Mesenchymal stem cell (in vitro differentiated cells and primary cell): ENCODE measurements around the gene GNAT3.
A peak's percentile ranks its signal among the peaks of the same experiment; 100 is the strongest.

Source experiments
- DNase-seq: peaks from one replicate; pipeline ENCODE4 v3.0.0-alpha.2; 2013
- H2AFZ ChIP-seq: one replicate; pipeline ENCODE4 v1.6.1; 2013; ENCODE audit warnings: low read depth, mild to moderate bottlenecking, control low read depth, inconsistent platforms, low read length, moderate library complexity
- H2AK5ac ChIP-seq: 2 replicates; pipeline ENCODE4 v1.6.1; 2013; ENCODE audit warnings: low read length, moderate library complexity, mild to moderate bottlenecking, inconsistent platforms; ENCODE audit not compliant: severe bottlenecking
- H2BK120ac ChIP-seq: one replicate; pipeline ENCODE4 v1.6.1; 2013; ENCODE audit warnings: low read depth, mild to moderate bottlenecking, inconsistent platforms, low read length, moderate library complexity
- H2BK12ac ChIP-seq, 2 experiments: one replicate each; pipeline ENCODE4 v1.6.1; 2013; ENCODE audit warnings: inconsistent platforms in 2 of 2, low read length in 2 of 2, mild to moderate bottlenecking in 2 of 2, moderate library complexity in 2 of 2, control low read depth in 1 of 2
- H2BK15ac ChIP-seq: one replicate; pipeline ENCODE4 v1.6.1; 2013; ENCODE audit warnings: mild to moderate bottlenecking, low read depth, inconsistent platforms; ENCODE audit not compliant: poor library complexity, severe bottlenecking
- H2BK5ac ChIP-seq: 2 replicates; pipeline ENCODE4 v1.6.1; 2013; ENCODE audit warnings: low read depth, mild to moderate bottlenecking, low read length, control low read depth, inconsistent platforms; ENCODE audit not compliant: poor library complexity, severe bottlenecking
- H3K14ac ChIP-seq, 2 experiments: one replicate each; pipeline ENCODE4 v1.6.1; 2013; ENCODE audit warnings: inconsistent platforms in 2 of 2, low read length in 2 of 2, control low read depth in 1 of 2, mild to moderate bottlenecking in 1 of 2, moderate library complexity in 1 of 2
- H3K18ac ChIP-seq, 2 experiments: one replicate each; pipeline ENCODE4 v1.6.1; 2013; ENCODE audit warnings: inconsistent platforms in 2 of 2, low read length in 2 of 2, control low read depth in 1 of 2, low read depth in 1 of 2, mild to moderate bottlenecking in 1 of 2
- H3K23ac ChIP-seq, 2 experiments: one replicate each; pipeline ENCODE4 v1.6.1; 2013; ENCODE audit warnings: inconsistent platforms in 2 of 2, low read length in 2 of 2, mild to moderate bottlenecking in 2 of 2, moderate library complexity in 2 of 2, control low read depth in 1 of 2
- H3K27ac ChIP-seq: 2 replicates; pipeline ENCODE4 v1.5.1; 2013; ENCODE audit warnings: mild to moderate bottlenecking, moderate library complexity, low read length, control low read depth, inconsistent platforms; ENCODE audit not compliant: poor library complexity, severe bottlenecking
- H3K27me3 ChIP-seq, 2 experiments: 2 replicates each; pipeline versions ENCODE4 v1.6.1 to v1.7.0; 2013; ENCODE audit warnings: low read length in 2 of 2, mild to moderate bottlenecking in 2 of 2, moderate library complexity in 2 of 2, control low read depth in 1 of 2, inconsistent platforms in 1 of 2; ENCODE audit not compliant: control insufficient read depth in 1 of 2, insufficient read depth in 1 of 2
- H3K36me3 ChIP-seq, 2 experiments: 2 replicates each; pipeline versions ENCODE4 v1.6.1 to v1.7.0; 2013; ENCODE audit warnings: low read length in 2 of 2, control low read depth in 1 of 2, inconsistent platforms in 1 of 2, low read depth in 1 of 2, mild to moderate bottlenecking in 1 of 2; ENCODE audit not compliant: insufficient read depth in 2 of 2, control insufficient read depth in 1 of 2
- H3K4ac ChIP-seq, 2 experiments: one replicate each; pipeline ENCODE4 v1.6.1; 2013; ENCODE audit warnings: inconsistent platforms in 2 of 2, low read length in 2 of 2, mild to moderate bottlenecking in 2 of 2, moderate library complexity in 2 of 2, control low read depth in 1 of 2, low read depth in 1 of 2
- H3K4me1 ChIP-seq: 2 replicates; pipeline ENCODE4 v1.6.1; 2013; ENCODE audit warnings: low read depth, low read length, control low read depth; ENCODE audit not compliant: control insufficient read depth, insufficient read depth
- H3K4me2 ChIP-seq: 2 replicates; pipeline ENCODE4 v1.6.1; 2013; ENCODE audit warnings: low read length, mild to moderate bottlenecking, inconsistent platforms; ENCODE audit not compliant: poor library complexity, severe bottlenecking
- H3K4me3 ChIP-seq, 2 experiments: 2 replicates each; pipeline versions ENCODE4 v1.5.1 to v1.7.0; 2013; ENCODE audit warnings: low read length in 2 of 2, mild to moderate bottlenecking in 2 of 2, control low read depth in 1 of 2, low read depth in 1 of 2; ENCODE audit not compliant: insufficient read depth in 1 of 2
- H3K79me1 ChIP-seq: replicated peaks from 2 replicates; pipeline ENCODE4 v1.6.1; 2013; ENCODE audit warnings: mild to moderate bottlenecking, control low read depth, low read length, inconsistent platforms; ENCODE audit not compliant: poor library complexity, severe bottlenecking
- H3K9ac ChIP-seq: 2 replicates; pipeline ENCODE4 v1.7.0; 2013; ENCODE audit warnings: mild to moderate bottlenecking, low read length, moderate library complexity
- H3K9me3 ChIP-seq: 2 replicates; pipeline ENCODE4 v1.7.0; 2013; ENCODE audit warnings: mild to moderate bottlenecking, low read length; ENCODE audit not compliant: control insufficient read depth
- H4K8ac ChIP-seq: one replicate; pipeline ENCODE4 v1.6.1; 2013; ENCODE audit warnings: inconsistent platforms, mild to moderate bottlenecking, low read length, moderate library complexity
- H4K91ac ChIP-seq: one replicate; pipeline ENCODE4 v1.6.1; 2013; ENCODE audit warnings: mild to moderate bottlenecking, low read length, inconsistent platforms
- WGBS: methylation state at CpG from one replicate; pipeline ENCODE4 v1.1.7; 2013; ENCODE audit warnings: mixed read lengths; 5-methylcytosine and 5-hydroxymethylcytosine counted together

The GNAT3 gene

DNA sequence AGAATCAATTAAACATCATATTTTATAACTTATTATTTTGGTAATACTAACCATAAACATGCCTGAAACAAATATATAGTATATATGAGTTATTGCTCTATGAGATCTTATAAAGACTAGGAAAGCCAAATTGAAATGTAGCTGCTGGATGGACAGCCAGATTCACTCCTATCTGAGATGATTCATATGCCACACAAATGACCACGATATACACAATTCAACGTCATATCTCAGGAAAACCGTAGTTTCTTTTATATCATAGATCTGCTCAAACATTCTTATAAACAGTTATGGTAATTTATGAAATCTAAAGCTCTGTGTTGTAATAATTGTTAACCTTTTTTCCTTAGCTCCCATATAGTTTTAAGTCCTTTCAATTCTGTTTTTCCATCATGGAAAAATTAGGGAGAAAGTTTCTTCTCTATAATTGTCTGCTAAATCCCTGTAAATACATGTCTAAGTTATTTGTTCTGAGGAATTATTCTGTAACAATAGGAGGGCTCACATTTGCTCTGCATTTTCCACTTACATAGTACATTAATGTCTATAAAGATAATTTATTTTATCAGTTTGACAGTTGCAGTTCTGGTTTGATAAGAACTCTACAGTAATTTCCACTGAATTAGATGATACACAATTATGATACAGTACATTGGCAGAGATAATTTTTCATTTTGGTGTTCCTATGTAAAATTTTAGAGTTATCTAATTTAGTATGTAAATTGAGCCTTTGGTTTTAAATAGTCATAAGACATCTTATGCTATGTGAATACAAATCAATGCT lies 42.7 kb downstream of the GNAT3 start:
- no peak for DNase-seq
- H3K4me3 ChIP-seq = no peak overlapping the region
- H2BK12ac ChIP-seq = no peak overlapping the region
- H2AFZ ChIP-seq = no peak overlapping the region
- H3K4me1 ChIP-seq = peaks cover 3% of the 10 kb centered on the region
- WGBS = 60% methylated on average over 1 of the region's 3 CpGs
- H3K4ac ChIP-seq = no peak overlapping the region
- no peak overlapping the region for H2AK5ac ChIP-seq
- H3K27me3 ChIP-seq = no peaks in the 10 kb centered on the region
- H3K23ac ChIP-seq = no peak overlapping the region
- H4K91ac ChIP-seq = no peak overlapping the region
- H3K9ac ChIP-seq = no peak overlapping the region
- no peak overlapping the region for H4K8ac ChIP-seq
- H3K14ac ChIP-seq = no peak overlapping the region
- no peak overlapping the region for H2BK5ac ChIP-seq
- H2BK15ac ChIP-seq = no peak overlapping the region
- no peak overlapping the region for H2BK120ac ChIP-seq
- H3K4me2 ChIP-seq = no peak overlapping the region
- no peaks in the 10 kb centered on the region for H3K9me3 ChIP-seq
- no peak overlapping the region for H3K27ac ChIP-seq
- no peaks in the 10 kb centered on the region for H3K36me3 ChIP-seq
- H3K79me1 ChIP-seq = no peaks in the 10 kb centered on the region
- H3K18ac ChIP-seq = no peak overlapping the region

DNA sequence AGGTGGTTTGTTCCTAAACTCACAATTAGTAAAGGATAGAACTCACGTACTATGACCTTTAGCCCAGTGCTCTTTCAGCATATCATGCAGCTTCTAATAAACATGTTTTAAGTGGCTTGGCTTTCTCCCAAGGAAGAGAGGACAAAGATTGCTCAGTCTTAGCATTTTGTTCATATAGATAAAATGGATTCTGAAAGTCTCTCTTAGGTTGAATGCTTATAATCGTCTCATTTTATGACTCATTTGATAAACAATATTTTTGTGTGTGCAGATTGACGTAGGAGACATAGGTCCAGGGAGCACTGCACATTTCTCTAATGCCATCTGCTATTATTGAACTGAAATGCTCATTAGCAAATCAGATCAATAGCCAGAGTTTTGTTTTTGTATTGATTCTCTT lies 44.8 kb downstream of the GNAT3 start:
- Histone ChIP-seq H2BK15ac (no peak overlapping the region), H4K8ac (no peak overlapping the region), H2BK5ac (no peak overlapping the region), H3K14ac (no peak overlapping the region), H4K91ac (no peak overlapping the region), H3K4ac (no peak overlapping the region), H3K27ac (no peak overlapping the region), H3K9me3 (no peaks in the 10 kb centered on the region), H3K36me3 (no peaks in the 10 kb centered on the region), H3K4me3 (no peak overlapping the region), H3K9ac (no peak overlapping the region), H2AFZ (no peak overlapping the region), H2AK5ac (no peak overlapping the region), H2BK120ac (no peak overlapping the region), H3K4me1 (peaks cover 3% of the 10 kb centered on the region), H3K18ac (no peak overlapping the region), H3K23ac (no peak overlapping the region), H3K27me3 (no peaks in the 10 kb centered on the region), H3K4me2 (no peak overlapping the region), H2BK12ac (no peak overlapping the region), H3K79me1 (no peaks in the 10 kb centered on the region)
- WGBS = no CpG with 5 or more reads among the region's 3 CpGs
- DNase-seq = peak; percentile 63

DNA sequence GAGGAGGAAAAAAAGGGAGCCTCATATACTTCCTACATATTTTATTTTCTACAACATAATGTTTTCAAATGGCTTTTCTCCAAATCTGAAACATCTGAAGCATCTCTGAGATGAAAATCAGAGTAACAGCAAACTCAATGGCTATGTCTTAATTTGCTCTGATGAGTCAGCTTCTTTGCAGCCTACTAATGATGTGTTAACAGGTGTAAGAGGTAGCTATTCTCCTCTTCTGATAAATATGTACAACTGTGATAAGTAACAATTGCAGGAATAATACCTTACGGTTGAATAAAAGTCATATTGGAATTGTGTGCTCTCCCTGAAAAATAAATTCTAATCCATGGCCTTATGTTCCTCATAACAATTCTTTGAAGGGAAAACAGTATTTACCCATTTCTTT lies 45.2 kb downstream of the GNAT3 start:
- Histone ChIP-seq H3K9me3 (no peaks in the 10 kb centered on the region), H3K27me3 (no peaks in the 10 kb centered on the region), H3K79me1 (no peaks in the 10 kb centered on the region), H3K4me1 (peaks cover 3% of the 10 kb centered on the region), H3K27ac (no peak overlapping the region), H4K8ac (no peak overlapping the region), H2BK120ac (no peak overlapping the region), H3K23ac (no peak overlapping the region), H3K4me2 (no peak overlapping the region), H2AK5ac (no peak overlapping the region), H3K14ac (no peak overlapping the region), H3K4ac (no peak overlapping the region), H2BK5ac (no peak overlapping the region), H2BK12ac (no peak overlapping the region), H2BK15ac (no peak overlapping the region), H3K9ac (no peak overlapping the region), H4K91ac (no peak overlapping the region), H3K18ac (no peak overlapping the region), H3K36me3 (no peaks in the 10 kb centered on the region), H3K4me3 (no peak overlapping the region), H2AFZ (no peak overlapping the region)
- no CpG with 5 or more reads among the region's 1 CpG for WGBS
- DNase-seq = no peak

DNA sequence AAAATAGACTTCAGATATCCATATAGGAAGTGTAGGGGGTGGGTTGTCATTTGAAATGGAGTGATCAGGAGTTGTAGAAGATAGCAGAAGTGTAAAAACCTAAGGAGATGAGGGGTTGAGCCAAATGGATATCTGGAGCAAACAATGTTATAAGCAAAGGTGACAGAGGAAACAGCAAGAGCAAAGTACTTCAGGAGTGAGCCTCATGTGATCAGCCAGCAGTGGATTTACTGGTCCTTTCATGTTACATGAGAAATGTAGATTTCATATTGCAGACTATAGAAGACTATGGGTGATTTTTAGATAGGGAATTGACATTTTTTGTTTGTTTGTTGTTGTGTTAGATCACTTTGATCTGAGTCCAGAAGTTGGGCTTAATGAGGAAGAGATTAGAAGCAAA lies 47.7 kb downstream of the GNAT3 start:
- Histone ChIP-seq H3K27ac (no peak overlapping the region), H2AFZ (no peak overlapping the region), H3K9ac (no peak overlapping the region), H3K23ac (no peak overlapping the region), H3K79me1 (no peaks in the 10 kb centered on the region), H3K14ac (no peak overlapping the region), H2BK15ac (no peak overlapping the region), H2BK120ac (no peak overlapping the region), H3K4ac (no peak overlapping the region), H3K27me3 (no peaks in the 10 kb centered on the region), H3K18ac (peak overlapping the region in 1 of 2 experiments; percentile 14), H3K4me2 (no peak overlapping the region), H4K91ac (no peak overlapping the region), H2BK5ac (no peak overlapping the region), H3K36me3 (no peaks in the 10 kb centered on the region), H3K4me1 (no peaks in the 10 kb centered on the region), H3K4me3 (no peak overlapping the region), H4K8ac (no peak overlapping the region), H3K9me3 (no peaks in the 10 kb centered on the region), H2AK5ac (no peak overlapping the region), H2BK12ac (no peak overlapping the region)
- no peak for DNase-seq
